ENCODE data around the gene GMNN.

- TF ChIP-seq POLR2A (IDR thresholded peaks at IDR 0.05) = no peak
- no peak for TF ChIP-seq CTCF (IDR thresholded peaks at IDR 0.05)
These were observed 48.0 kb downstream of the GMNN start for GRCh38 chr6:24822696-24823095.
